GM18505 (cell line): ENCODE results near the gene TRAF3.

Experiments used
- ATAC-seq: cut with Tn5 transposase; IDR thresholded peaks from one replicate; pipeline ENCODE4 v1.9.1; 2021; ENCODE audit not compliant: unreplicated experiment
- POLR2A ChIP-seq: IDR thresholded peaks from 4 replicates; pipeline ENCODE4 v1.6.1; 2011; ENCODE audit warnings: borderline replicate concordance; ENCODE audit not compliant: insufficient read depth, insufficient read length; ENCODE audit errors: extremely low read depth

Gene TRAF3

DNA sequence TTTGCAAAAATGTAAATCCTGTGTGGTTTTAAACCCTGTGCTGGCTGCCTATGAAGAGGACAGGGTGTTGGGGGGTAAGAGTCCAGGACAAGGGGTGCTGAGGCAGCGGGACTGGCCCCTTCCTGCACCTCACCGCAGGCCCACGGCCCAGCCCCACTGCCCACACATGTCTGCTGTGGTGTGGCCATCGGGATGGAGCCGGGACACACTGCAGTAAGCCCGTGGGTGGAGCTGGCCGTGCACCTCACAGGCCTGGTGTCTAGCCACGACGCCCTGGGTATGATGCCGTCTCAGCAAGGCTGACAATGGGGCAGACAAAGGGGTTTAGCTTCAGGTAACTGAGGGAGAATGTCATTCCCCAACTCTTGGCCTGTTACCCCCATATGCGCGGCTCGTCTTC lies 164.8 kb downstream of the TRAF3 start:
- no peak for ATAC-seq
- no peak for TF ChIP-seq POLR2A

DNA sequence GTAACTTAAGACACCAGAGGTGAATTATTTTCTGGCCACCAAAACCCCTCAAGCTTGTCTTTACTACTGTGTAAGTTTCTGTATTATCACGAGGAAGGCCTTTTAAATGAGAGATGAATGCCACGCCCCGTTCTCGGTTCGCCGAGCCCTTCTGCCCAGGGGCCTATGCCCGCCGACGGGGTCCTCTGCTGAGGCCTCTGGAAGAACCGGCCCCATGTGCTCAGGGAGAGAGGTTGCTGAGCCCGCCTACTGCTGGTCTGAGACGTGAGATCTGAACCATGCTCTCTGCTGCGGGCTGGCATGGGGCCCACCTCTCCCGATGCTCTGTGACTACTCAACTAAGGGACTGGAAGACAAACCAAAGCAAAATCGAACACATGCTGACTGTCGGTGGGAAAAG lies 166.2 kb downstream of the TRAF3 start:
- no peak for TF ChIP-seq POLR2A
- ATAC-seq: no peak

DNA sequence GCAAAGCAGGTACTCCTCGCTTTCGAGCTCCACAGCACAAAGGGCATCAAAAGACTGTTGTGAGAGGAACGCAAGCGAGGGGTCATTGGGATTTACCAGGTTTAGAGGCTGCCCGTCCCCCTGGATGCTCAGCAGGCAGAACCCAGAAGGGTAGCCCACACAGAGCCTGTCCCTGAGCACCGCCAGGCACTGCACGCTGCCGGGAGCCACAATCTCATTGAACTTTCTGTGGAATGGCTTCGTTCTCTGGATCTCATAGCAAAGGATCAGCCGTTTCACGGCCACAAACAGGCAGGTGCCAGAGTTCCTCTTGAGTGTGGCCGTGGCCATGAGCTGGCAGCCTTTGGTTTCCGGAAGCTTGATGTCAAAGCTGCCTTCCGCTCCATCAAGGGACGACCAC lies 166.7 kb downstream of the TRAF3 start:
- TF ChIP-seq POLR2A: no peak
- ATAC-seq: no peak

DNA sequence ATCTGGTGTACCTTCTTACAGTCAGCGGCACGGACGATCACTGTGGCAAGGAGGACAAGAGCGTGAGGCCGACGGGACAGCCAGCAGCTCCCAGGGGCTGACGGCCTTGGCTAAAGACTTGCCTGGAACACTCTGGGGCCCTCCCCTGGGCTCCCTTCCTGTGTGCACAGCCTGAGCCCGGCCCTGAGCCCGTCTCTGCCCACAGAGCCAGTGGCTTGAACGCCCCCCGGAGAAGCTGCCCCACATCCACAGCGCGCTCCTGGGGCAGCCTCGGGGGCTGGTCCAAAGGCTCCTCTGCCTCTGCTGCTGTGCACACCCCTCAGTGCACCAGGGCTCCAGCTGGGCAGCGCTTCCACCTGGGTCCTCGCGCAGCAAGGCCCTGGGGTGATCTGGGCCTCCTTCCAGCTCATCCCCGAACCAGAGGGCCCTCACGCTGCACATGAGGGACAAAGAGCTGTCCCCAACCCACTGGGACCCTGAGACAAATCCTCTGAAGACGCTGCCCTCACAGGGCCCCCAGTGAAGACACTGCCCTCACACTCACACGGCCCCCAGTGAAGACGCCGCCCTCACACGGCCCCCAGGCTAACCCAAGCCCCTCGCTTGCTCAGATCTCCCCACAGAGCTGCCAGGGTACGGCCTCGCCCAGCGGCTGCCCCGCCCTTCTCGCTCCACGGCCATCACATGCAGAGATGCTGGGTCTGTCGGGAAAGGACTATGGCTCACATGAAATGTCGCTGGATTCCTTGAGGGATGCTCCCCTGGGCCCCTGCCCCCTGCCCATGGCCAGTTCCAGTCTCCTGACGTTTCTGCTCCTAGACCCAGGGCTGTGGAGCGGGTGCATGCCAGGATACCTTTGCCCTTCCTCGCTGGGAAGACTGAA lies 167.4 kb downstream of the TRAF3 start:
- TF ChIP-seq POLR2A: no peak
- no peak for ATAC-seq

DNA sequence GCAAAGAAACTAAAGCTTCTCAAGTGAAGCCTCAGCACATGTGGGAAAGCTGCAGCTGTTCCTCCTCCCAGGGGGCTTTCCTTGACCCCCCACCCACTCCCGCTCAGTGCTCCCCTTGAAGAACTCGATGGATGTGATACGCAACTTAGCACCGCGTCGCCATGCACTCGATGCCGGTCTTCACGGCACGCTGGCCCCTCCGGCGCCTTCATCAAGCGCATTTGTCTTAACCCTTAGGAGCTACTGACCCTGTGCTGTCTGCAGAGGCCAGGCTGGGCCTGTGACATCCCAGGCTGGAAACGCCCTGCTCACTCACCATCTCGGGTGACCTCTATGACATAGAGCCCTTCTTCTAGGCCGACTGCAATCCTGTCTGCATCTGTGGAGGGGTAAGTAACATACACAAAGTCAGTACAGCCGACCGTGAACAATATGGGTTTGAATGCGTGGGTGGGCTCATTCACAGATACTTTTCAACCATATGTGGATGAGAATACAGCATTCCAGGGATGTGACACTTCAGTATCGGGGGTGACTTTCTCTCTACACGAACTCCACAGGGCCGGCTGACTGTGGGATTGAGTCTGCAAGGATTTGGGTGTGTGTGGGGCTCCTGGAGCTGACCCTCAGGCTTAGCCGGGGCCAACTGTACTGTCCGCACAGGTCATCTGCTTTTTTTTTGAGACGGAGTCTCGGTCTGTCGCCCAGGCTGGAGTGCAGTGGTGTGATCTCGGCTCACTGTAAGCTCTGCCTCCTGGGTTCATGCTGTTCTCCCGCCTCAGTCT lies 168.3 kb downstream of the TRAF3 start:
- no peak for ATAC-seq
- TF ChIP-seq POLR2A: no peak

DNA sequence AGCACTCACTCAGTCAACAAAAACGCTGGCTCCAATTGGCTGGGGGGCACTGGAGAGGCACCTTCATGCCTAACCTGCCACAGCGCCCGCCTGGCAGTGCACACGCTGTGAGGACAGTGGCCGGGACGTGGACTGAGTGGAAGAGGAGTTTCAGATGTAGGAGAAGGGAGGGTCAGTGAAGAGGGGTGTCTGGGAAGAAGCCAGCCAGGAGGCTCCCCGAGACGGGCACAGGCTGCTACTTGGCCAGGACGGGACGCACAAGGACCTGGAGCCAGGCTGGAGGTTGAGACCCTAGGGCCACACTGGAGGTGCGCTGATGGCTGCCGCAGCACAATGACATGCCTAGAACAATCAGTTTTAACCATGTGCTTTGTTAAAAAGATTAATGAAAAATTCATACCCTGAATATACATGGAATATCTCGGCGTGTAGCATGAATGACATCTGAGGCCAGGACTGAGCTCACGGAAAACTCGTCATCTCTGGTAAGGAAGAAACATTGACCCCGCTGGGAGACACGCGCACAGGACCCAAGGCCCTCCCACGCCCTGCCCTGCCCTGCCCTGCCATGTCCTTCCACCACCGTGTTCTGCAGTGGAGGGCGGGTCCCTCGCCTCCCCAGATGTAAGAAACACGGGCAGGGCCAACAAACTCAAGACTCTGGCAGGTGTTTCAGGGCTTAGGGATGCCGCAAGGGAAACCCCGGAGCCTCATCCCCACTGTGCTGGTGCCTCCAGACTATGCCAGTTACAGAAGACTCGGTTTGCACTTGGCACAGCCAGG lies 170.3 kb downstream of the TRAF3 start:
- no peak for TF ChIP-seq POLR2A
- no peak for ATAC-seq

DNA sequence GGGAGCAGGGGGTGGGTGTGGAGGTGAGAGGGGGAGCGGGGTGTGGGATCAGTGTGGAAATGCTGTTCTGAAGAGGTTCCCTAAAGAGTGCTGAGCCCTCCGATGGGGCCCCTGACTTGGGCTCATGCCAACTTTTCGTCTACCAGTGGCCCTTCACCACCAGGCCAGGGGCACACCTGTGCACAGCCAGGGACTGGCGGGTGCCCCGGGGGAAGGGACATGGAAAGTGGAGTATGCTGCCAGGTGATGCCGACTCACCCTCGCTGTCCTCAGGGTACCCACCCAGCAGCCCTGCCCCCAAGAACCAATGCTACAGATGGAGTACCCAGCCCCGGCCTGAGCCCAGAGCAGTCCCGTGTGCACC lies 171.4 kb downstream of the TRAF3 start:
- ATAC-seq: no peak
- TF ChIP-seq POLR2A: no peak

DNA sequence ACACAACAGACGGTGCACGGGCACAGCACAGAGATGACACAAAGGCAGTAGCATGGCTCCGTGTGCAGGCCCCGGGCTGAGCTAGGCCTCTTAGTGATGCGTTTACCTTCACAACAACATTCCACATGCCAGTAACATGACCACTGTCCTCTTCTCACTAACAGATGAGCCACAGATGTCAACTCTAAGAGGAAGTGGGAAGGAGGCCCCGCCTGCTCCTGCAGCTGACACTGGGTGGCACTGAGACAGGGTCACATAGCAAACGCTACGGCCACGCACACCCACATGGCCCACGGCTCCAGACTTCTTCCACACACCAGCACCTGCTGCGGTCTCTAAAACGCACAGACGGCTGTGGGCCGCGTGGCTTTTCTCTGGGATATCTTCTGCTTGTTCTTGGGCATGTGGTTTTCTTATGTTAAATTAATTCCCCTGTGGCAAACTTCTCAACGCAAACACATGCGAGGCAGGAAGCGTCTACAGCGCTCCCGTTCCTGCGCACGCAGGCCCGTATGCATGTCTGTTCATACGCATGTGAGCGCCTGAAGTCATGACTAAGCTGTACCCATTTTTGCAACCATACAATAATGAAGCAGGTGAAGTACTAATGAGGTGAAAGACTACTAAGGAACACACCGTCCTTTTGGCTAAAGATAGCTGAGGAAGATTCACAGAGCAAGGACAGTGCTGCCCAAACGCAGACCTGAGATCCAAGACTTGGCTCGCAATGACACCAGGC lies 172.0 kb downstream of the TRAF3 start:
- no peak for ATAC-seq
- no peak for TF ChIP-seq POLR2A

DNA sequence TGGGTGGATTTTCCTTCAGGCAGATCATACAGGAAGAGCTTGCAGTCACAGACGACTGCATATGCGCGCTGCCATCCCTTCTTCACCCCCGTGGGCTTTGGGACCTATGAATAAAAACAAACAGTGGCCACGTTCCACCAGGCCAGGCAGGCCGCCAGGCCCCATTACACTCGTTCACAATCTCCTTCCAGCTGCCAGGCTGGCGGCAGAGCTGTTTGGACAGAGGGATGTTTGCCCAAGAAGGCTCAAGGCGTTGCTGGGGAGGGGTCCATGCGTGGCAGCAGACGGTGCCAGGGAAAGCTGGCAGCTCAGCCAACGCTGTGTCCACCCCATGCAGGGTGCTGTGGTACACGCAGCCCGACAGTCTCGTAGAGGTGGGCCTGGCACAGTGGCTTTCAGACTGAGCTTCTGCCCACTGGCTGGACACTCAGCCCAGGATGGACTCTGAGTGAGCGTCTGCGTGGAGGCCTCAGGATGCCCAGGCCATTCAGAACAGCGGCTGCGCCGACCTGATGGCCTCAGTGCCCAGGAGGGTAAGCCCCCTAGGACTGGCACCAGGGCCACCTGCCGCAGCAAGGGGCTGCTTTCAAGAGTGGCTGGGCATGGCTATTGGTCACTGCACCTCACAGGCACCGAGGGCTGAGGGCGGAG lies 172.7 kb downstream of the TRAF3 start:
- no peak for ATAC-seq
- no peak for TF ChIP-seq POLR2A

DNA sequence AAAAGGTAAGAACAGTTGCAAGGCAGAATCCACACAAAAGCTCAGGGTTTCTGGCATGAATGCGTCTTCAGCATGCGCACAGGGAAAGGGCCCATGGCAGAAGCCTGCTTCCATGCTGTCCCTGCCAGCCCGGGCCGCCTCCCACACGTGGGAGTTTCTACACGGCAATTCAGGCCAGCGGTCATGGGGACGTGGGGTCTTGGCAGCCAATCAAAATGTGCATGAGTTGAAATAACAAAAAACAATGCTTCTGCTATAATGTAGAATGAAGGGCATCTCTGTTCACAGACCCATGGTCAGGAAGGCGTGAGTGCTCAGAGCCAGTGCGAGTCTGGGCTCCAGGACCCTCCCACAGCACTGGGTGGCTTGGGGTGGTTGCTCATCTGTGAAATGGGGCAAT lies 173.8 kb downstream of the TRAF3 start:
- no peak for TF ChIP-seq POLR2A
- ATAC-seq: no peak

DNA sequence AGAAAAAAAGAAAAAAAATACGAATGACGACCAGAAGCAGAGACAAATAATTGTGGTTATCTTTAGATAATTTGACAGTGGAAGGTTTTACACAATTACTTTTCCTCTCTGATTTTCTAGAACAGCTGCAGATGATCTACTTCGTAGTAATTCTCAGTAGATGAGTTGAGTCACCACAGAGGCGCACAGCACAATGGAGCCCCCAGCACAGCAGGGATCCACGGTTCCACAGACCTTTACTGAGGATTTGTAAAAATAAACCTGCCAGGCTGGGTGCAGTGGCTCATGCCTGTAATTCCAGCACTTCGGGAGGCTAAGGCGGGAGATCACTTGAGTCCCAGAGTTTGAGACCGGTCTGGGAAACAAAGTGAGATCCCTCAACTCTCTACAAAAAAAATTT lies 174.6 kb downstream of the TRAF3 start:
- no peak for TF ChIP-seq POLR2A
- no peak for ATAC-seq

DNA sequence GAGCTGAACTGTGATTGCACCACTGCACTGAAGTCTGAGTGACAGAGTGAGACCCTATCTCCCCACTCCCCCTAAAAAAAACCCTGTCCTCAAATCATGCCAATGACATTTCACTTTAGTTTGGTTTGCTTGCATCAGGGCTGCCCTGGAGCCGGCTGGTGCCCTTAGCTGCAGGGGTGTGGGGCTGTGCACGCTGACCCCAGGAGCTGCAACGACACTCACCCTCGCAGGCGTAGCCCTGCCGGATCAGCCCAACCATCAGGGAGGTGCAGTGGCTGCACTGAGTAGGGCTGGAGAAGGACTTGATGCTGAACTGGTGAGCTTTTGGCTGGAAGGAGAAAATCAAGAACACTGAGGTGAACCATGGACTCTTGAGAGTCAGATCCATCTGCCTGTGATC lies 175.0 kb downstream of the TRAF3 start:
- TF ChIP-seq POLR2A: no peak
- ATAC-seq: no peak
